Right ventricle myocardium superior (tissue), 1 donor: Measurements from ENCODE around the gene CAVIN1. TPM values are rescaled to one million over a fixed set of nuclear protein-coding genes. Genes with fewer than 3 reads are reported as not detected.
"Not testable (repeated sequence)": the region's sequence is repeated elsewhere in the genome, so short reads cannot be mapped to it uniquely, and the experiment has no call there.

Experiments
- ATAC-seq: fragments of 200-7000 bp; cut with Tn5 transposase; one replicate; pipeline ENCODE4 v1.9.1; 2020; ENCODE audit warnings: mild to moderate bottlenecking; ENCODE audit not compliant: poor library complexity
- DNase-seq: peaks from one replicate; pipeline ENCODE4 v3.0.0-alpha.2; 2020
- intact Hi-C: fragments of 100-400 bp; cut with DNase I; formaldehyde crosslinking; loops from one replicate; pipeline ENCODE4 v1.11.2; 2022
- total RNA-seq: library from RNA; stranded (reverse); fragmentation: NEBNext Ultra II Directional; extraction: Animal tissue kit (Norgen Biotek cat#: 25700); gene quantifications from one replicate; pipeline ENCODE4 v1.2.1, GENCODE V29; 2021
- donor health status: DM: no; HTN: yes; CAD: no; lungs with severe emphysema.

CAVIN1 gene
- total RNA-seq, 1 donor from 2014 or later = 200 TPM

DNA sequence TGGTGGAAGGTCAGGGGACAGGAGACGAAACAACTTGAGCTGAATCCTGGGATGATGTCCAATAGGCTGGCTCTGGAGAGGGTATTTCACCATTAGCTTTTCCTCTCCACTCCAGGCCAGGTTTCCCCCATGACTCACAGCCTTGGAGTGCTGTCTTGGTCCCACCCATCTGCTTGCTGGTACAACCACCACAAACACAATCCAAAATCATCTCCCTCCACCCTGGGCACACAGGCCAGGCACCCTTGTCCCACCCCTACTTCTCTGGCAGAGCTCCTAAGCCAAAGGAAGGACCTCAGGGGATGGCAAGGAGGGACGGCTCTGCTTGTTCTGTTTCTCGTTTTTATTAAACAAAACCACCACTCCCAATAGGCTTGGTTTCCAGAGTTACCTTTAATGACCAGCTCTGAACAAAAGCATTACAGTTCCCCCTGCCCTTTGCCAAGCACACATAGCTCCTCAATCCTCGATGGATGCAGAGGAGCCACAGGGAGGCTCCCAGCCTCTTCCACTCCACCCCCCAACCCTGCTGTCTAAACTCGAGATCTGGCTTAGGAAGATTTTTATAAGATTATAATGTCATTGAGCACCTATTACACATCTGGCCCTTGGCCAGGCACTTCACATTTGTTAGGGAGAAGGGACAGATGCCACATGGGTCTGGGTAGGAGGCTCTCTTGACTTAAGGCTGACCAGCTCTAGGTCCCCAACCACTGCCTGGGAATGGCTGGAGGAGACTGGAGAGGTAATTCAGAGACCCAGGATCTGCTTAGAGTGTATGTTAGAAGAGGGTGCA, 13.3 kb downstream of the CAVIN1 start:
- intact Hi-C loops = loop anchor here (5.0 kb wide), 1 partner anchor 108 kb away; no protein-coding TSS in a partner anchor
- peak; percentile 76 for DNase-seq
- ATAC-seq = peak; percentile 42

DNA sequence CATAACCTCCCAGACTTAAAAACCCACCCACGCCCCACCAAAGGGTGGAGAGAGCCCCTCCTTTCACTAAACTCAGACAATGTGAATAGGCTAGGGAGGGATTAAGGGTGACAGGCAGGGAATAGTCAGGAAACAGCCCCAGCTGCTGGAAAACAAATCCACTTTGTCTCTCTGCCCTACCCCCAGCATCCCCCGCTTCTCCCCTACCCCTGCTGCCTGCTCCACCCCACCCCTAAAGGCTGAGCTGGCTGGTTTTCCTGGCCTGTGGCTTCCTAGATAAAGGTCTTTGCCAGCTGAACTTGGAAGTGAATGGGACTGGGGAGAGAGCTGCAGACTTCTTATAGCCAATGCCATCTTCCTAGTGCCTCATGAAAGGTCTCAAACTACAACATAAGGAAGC, 15.0 kb downstream of the CAVIN1 start:
- peak; percentile 34 for ATAC-seq
- peak; percentile 74 for DNase-seq
- intact Hi-C loops = loop anchor here (5.0 kb wide), 1 partner anchor 109 kb away; no protein-coding TSS in a partner anchor

DNA sequence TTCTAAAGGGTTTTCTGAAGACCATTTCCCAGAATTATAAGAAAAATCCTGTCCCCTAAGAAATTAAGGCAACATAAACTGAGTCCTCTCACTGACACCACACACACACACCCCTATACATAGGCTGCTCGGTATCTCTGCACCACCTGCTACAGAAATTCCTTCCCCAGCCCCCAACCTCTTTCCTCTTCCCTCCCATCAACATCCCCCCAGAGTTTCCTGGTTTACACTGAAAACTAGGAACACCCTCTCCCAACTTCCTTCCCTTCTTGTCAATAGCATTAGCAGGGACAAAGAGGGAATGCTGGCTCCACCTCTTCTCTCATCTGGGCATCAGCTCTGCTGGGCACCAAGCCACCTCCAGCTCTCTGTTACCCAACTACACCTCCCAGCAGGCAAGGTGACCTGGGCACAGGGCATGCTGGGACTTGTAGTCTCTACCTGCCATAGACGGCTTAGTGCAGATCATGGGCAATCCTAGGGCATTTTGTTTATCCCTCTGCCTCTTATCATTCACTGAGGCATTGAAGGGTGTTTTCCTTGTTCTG, 15.7 kb downstream of the CAVIN1 start:
- ATAC-seq (peak; percentile 79), DNase-seq (peak; percentile 90)
- intact Hi-C loops = loop anchor here (2.0 to 5.0 kb wide), 2 partner anchors 85 to 110 kb away; no protein-coding TSS in a partner anchor

DNA sequence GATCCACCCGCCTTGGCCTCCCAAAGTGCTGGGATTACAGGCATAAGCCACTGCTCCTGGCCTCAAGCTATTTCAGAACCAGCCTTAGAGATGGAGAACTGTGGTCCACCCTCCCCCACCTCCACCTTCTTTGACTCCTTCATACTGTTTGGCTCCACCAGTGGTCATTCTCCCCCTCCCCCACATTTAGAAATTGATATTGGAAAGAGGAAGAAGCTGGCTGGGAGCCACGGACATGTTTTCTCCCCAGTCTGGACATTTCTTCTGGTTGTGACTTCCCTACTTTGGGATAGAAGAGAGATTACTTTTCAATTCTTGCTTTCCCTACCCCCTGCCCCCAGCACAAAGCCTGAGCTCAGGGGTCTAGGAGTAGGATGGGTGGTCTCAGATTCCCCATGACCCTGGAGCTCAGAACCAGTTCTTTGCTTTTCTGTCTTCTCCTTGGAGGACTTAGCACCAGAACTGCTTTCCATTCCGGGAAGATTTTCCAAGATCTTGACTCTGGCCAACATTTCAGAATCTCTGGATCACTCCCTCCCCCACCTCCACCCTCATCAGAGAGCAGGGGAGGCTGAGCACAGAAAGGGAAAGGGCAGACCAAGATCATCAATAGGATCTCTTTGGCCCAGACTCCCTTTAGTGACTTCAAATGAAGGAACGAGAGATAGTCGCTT, 16.3 kb downstream of the CAVIN1 start:
- DNase-seq (peak; percentile 44), ATAC-seq (no peak)
- intact Hi-C loops = loop anchor here (2.0 to 5.0 kb wide), 2 partner anchors 84 to 111 kb away; no protein-coding TSS in a partner anchor

- ATAC-seq = peak; percentile 76
- intact Hi-C loops = loop anchor here (2.0 to 5.0 kb wide), 2 partner anchors 83 to 111 kb away; no protein-coding TSS in a partner anchor
- peak; percentile 93 for DNase-seq
Observed at GRCh38 chr17:42405963-42406495, 17.0 kb downstream of the CAVIN1 start.

- DNase-seq (no peak), ATAC-seq (no peak)
- intact Hi-C loops = loop anchor here (5.0 kb wide), 1 partner anchor 112 kb away; no protein-coding TSS in a partner anchor
Observed at GRCh38 chr17:42405076-42405475, 18.0 kb downstream of the CAVIN1 start.

GRCh38 chr17:42404326-42405055, 18.6 kb downstream of the CAVIN1 start:
- intact Hi-C loops = loop anchor here (5.0 kb wide), 1 partner anchor 113 kb away; no protein-coding TSS in a partner anchor
- DNase-seq (peak; percentile 42), ATAC-seq (no peak)

DNA sequence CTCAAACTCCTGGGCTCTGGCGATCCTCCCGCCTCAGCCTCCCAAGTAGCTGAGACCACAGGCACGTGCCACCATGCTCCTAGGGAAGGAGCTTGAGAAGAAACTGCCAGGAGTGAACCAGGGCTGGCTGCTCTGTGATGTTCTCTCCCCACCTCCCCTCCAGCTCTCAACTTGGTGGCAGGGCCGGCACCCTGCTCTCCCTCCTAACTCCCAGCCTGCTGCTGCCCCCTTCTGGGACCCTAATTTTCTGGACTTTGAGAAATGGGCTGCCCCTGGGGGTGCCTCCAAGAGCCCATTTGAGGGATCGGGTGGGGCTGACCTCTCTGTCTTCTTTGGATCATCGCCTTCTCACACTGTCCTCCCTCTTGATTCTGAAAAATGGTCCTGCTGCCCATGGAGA, 19.9 kb downstream of the CAVIN1 start:
- intact Hi-C loops = no loop called here
- ATAC-seq = no peak
- peak; percentile 37 for DNase-seq

DNA sequence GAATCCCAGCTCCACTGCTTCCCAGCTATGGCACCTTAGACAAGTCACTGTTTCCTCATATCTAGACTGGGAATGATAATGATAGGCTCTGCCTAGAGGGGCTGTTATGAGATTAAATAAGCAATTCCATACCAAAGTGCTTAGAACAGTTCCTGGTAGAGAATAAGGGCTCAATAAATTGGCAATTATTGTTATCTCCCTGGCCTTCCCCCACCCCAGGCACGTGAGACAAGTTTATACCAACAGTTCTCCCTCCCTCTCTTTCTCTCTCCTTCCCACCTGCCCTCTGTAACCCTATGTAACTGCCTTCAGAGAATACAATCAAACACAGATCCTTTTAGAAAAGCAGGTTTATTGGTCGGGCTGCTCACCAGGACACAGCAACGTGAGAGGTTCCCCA, 20.9 kb downstream of the CAVIN1 start:
- intact Hi-C loops = no loop called here
- ATAC-seq = no peak
- DNase-seq = no peak

DNA sequence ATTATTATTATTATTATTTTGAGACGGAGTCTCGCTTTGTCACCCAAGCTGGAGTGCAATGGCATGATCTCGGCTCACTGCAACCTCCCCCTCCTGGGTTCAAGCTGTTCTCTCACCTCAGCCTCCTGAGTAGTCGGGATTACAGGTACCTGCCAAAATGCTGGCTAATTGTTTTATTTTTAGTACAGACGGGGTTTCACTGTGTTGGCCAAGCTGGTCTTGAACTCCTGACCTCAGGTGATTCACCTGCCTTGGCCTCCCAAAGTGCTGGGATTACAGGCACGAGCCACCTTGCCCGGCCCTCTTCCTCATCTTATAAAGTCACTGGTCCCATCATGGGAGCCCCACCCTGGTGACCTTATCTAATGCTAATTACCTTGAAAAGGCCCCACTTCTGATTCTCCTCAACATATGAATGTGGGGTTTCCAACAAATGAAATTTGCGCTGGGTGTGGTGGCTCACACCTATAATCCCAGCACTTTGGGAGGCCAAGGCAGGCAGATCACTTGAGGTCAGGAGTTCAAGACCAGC, 22.1 kb downstream of the CAVIN1 start:
- peak; percentile 7 for DNase-seq
- intact Hi-C loops, ATAC-seq: not testable (repeated sequence)

DNA sequence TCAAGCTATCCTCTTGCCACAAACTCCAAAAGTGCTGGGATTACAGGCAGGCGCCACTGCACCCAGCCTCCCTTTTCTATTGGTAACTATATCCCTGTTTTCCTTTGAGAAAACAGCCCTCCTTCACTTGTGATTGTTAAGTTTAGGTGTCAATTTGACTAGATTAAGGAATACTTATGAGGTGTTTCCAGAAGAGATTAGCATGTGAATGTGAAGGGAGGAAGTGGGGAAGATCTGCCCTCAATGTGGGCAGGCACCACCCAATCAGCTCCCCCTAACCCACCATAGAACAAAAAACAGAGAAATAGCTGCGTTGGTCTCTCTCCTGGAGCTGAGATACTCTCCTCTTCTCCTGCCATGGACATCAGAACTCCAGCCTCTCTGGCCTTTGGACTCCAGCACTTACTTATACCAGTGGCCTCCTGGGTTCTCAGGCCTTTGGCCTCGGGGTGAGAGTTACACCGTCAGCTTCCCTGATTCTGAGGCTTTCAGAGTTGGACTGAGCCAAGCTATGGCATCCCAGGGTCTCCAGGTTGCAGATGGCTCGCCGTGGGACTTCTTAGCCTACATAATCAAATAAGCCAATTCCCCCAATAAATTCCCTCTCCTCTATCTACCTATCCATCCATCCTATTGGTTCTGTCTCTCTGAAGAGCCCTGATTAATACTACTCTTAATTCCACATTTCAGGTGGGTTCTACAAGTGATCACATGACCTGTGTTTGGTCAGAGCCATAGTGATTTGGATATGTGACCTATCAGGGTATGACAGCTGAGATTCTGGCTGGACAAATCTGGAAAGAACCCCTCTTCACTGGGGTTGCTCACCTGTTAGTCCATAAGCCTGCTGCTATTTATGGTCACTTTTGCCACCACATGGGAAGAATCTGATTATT, 22.9 kb downstream of the CAVIN1 start:
- ATAC-seq = no peak
- no peak for DNase-seq
- intact Hi-C loops = no loop called here

DNA sequence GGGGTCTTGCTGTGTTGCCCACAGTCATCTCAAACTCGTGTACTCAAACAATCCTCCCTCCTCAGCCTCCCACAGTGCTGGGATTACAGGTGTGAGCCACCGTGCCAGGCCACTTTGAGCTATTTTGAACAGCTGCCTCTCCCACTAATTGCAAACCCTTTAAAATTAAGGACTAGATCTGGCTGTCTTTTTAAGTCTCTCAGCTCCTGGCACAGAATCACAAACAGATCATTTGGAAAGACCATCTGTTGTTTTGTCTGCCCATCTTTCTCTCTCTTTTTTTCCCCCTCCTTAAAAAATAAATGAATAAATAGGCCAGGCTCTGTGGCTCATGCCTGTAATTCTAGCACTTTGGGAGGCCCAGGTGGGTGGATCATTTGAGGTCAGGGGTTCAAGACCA, 23.9 kb downstream of the CAVIN1 start:
- DNase-seq (no peak), ATAC-seq (no peak)
- intact Hi-C loops = no loop called here

GRCh38 chr17:42395601-42396000, 27.5 kb downstream of the CAVIN1 start:
- DNase-seq, ATAC-seq, intact Hi-C loops: not testable (repeated sequence)

DNA sequence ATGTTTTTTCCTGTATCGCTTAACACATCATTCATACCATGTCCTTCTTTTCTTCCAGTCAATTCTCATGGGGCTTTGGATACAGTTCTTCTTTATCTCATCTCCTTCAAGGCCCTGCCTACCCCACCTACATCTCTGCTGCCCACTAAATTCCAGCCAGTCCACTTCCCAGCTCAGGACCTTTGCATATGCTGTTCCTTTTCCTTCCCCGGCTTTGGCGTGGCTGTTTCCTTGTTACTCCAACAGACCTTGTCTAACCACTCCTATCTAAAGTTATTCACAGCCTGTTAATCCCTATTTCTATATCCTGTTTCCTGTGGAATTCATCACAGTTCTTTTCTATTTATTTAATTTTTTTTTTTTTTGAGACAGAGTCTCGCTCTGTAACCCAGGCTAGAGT, 28.2 kb downstream of the CAVIN1 start:
- DNase-seq = no peak
- intact Hi-C loops = no loop called here

GRCh38 chr17:42392692-42393415, 30.2 kb downstream of the CAVIN1 start:
- intact Hi-C loops = no loop called here
- ATAC-seq (no peak), DNase-seq (no peak)

More for the DNA sequence above, 28.2 kb downstream of the CAVIN1 start:
- no peak for ATAC-seq

DNA sequence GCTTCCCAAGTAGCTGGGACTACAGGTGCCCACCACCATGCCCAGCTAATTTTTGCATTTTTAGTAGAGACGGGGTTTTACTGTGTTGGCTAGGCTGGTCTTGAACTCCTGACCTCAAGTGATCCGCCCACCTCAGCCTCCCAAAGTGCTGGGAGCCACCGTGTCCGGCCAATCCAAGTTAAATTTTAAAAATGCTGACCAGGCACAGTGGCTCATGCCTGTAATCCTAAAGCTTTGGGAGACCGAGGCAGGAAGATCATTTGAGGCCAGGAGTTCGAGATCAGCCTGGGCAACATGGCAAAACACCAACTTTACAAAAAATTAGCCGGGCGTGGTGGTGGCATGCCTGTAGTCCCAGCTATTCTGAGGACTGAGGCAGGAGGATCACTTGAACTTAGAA, 31.6 kb downstream of the CAVIN1 start:
- ATAC-seq, DNase-seq, intact Hi-C loops: not testable (repeated sequence)

GRCh38 chr17:42389899-42390298, 33.2 kb downstream of the CAVIN1 start:
- intact Hi-C loops = no loop called here
- DNase-seq (no peak), ATAC-seq (no peak)
